Lower lobe of right lung (tissue), 2 donors: Measurements from ENCODE around the gene IQCM. TPM values are rescaled to one million over a fixed set of nuclear protein-coding genes. Genes with fewer than 3 reads are reported as not detected.

ENCODE experiments used
- ATAC-seq, 2 donors: fragments of 200-7000 bp; cut with Tn5 transposase; one replicate each; pipeline ENCODE4 v1.9.1; 2020 to 2022; ENCODE audit warnings: mild to moderate bottlenecking in 2 of 2, moderate library complexity in 2 of 2
- DNase-seq: peaks from one replicate; pipeline ENCODE4 v3.0.0-alpha.2; 2020
- H3K27ac ChIP-seq: fragments of 200-600 bp; one replicate; pipeline ENCODE4 v1.8.0; 2022
- H3K27me3 ChIP-seq: fragments of 200-600 bp; one replicate; pipeline ENCODE4 v1.8.0; 2022; ENCODE audit warnings: low read depth
- H3K36me3 ChIP-seq: fragments of 200-600 bp; one replicate; pipeline ENCODE4 v1.8.0; 2022; ENCODE audit warnings: mild to moderate bottlenecking
- H3K4me1 ChIP-seq: fragments of 200-600 bp; one replicate; pipeline ENCODE4 v1.8.0; 2022
- H3K4me3 ChIP-seq: fragments of 200-600 bp; one replicate; pipeline ENCODE4 v1.8.0; 2022; ENCODE audit warnings: mild to moderate bottlenecking
- H3K9me3 ChIP-seq: fragments of 200-600 bp; one replicate; pipeline ENCODE4 v1.8.0; 2022
- CTCF ChIP-seq: fragments of 200-600 bp; IDR thresholded peaks from one replicate; pipeline ENCODE4 v1.8.0; 2022; ENCODE audit warnings: antibody characterized with exemption, mild to moderate bottlenecking
- intact Hi-C: fragments of 100-400 bp; cut with DNase I; formaldehyde crosslinking; loops from one replicate; pipeline ENCODE4 v1.11.0; 2022
- total RNA-seq: library from RNA; stranded (reverse); fragmentation: NEBNext Ultra II Directional; extraction: Animal tissue kit (Norgen Biotek cat#: 25700); gene quantifications from one replicate; pipeline ENCODE4 v1.2.1, GENCODE V29; 2021
- donor health status: DM: no; HTN: yes; CAD: no; lungs with severe emphysema.

Gene IQCM
- total RNA-seq, 1 donor from 2014 or later = not detected

- Histone ChIP-seq H3K9me3 (no peaks in the 10 kb centered on the region), H3K4me3 (no peak overlapping the region), H3K4me1 (no peaks in the 10 kb centered on the region), H3K27ac (no peak overlapping the region), H3K27me3 (no peaks in the 10 kb centered on the region), H3K36me3 (no peaks in the 10 kb centered on the region)
- no peak for ATAC-seq
- intact Hi-C loops = no loop called here
- no peak for TF ChIP-seq CTCF
- no peak for DNase-seq
Observed at GRCh38 chr4:149403081-149403480, 412.6 kb downstream of the IQCM start.

- no peaks in the 10 kb centered on the region for H3K4me1 ChIP-seq
- H3K9me3 ChIP-seq = no peaks in the 10 kb centered on the region
- H3K27ac ChIP-seq = no peak overlapping the region
- intact Hi-C loops = no loop called here
- DNase-seq (no peak), ATAC-seq (no peak)
- no peak overlapping the region for H3K4me3 ChIP-seq
- H3K27me3 ChIP-seq = no peaks in the 10 kb centered on the region
- no peak for TF ChIP-seq CTCF
- no peaks in the 10 kb centered on the region for H3K36me3 ChIP-seq
Observed at GRCh38 chr4:149398993-149399392, 416.6 kb downstream of the IQCM start.

GRCh38 chr4:149370785-149371420, 444.7 kb downstream of the IQCM start:
- peak; percentile 62 to 70 for ATAC-seq
- H3K27ac ChIP-seq = no peak overlapping the region
- no peaks in the 10 kb centered on the region for H3K9me3 ChIP-seq
- no peaks in the 10 kb centered on the region for H3K4me1 ChIP-seq
- no peak for DNase-seq
- H3K36me3 ChIP-seq = no peaks in the 10 kb centered on the region
- TF ChIP-seq CTCF = peak; percentile 22
- H3K27me3 ChIP-seq = no peaks in the 10 kb centered on the region
- intact Hi-C loops = no loop called here
- no peak overlapping the region for H3K4me3 ChIP-seq

- TF ChIP-seq CTCF = no peak
- Histone ChIP-seq H3K27me3 (no peaks in the 10 kb centered on the region), H3K9me3 (no peaks in the 10 kb centered on the region), H3K36me3 (no peaks in the 10 kb centered on the region), H3K4me1 (no peaks in the 10 kb centered on the region), H3K4me3 (no peak overlapping the region), H3K27ac (no peak overlapping the region)
- intact Hi-C loops = no loop called here
- ATAC-seq (no peak), DNase-seq (no peak)
Observed at GRCh38 chr4:149370002-149370401, 445.6 kb downstream of the IQCM start.

GRCh38 chr4:149353241-149353640, 462.4 kb downstream of the IQCM start:
- TF ChIP-seq CTCF = no peak
- intact Hi-C loops = no loop called here
- no peaks in the 10 kb centered on the region for H3K36me3 ChIP-seq
- DNase-seq = no peak
- no peak for ATAC-seq
- H3K27me3 ChIP-seq = no peaks in the 10 kb centered on the region
- H3K4me1 ChIP-seq = no peaks in the 10 kb centered on the region
- no peak overlapping the region for H3K4me3 ChIP-seq
- H3K27ac ChIP-seq = no peak overlapping the region
- no peaks in the 10 kb centered on the region for H3K9me3 ChIP-seq
